Measurements from ENCODE around the gene C10orf67. TPM values are rescaled to one million over a fixed set of nuclear protein-coding genes. Genes with fewer than 3 reads are reported as not detected.

The C10orf67 gene
- total and polyA plus RNA-seq, 2 of the 8 experiments (the other 6 are each of a cell fraction or from before 2014, with no cell fraction given): 0.05 to 0.11 TPM

DNA sequence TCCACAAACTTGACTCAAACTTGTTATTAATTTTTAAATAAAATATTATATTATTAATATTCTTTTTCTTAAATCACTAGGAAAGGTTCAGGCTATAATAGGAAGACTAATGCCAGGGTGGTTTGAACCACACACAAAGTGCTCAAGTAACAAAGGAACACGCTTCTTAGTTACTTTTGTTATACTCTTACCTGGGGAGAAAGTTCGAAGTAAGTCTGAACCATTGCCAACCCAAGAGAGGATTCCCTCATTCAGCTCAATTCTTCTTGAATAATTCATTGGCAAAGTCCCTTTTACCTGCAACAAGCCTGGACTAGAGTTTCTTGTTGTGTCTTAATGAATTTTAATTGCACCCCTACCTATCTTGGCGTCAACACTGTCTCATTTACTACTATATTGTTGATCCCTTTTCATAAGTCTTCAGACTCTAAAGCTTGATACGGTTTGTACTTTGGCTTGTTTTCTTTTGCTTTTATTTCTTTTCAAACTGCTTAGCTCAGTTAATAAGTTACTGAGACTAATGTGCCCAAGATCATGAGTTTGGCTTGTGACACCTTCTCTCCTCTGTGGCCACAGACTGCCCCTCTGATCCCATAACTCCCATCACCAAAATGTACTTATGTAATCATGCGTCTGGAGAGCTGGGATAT, 10.2 kb upstream of the C10orf67 start:
- H2BK20ac ChIP-seq (ENCODE audit: low read length): no peak overlapping the region
- H3K23ac ChIP-seq (ENCODE audit: insufficient read length): no peak overlapping the region
- DNase-seq (ENCODE audit: low read depth in 1 of 2, low spot score in 2 of 2) (no peak), FAIRE-seq (no peak)
- 80% methylated on average over 5 of the region's 5 CpGs; no CpG with 5 or more reads in 1 of the 2 experiments for WGBS, 2 experiments (ENCODE audit: extremely low coverage in 1 of 2, insufficient coverage in 1 of 2, insufficient read length in 1 of 2, insufficient replicate concordance in 2 of 2, low coverage in 1 of 2, low lambda C conversion rate in 2 of 2, missing lambda C conversion rate in 1 of 2)
- no peak overlapping the region for H3K4me2 ChIP-seq (ENCODE audit: insufficient read depth in 1 of 2, low read depth in 2 of 2, low read length in 2 of 2)
- no peak overlapping the region for H3K27ac ChIP-seq (ENCODE audit: low read depth, low read length)
- no peaks in the 10 kb centered on the region for H3K36me3 ChIP-seq (ENCODE audit: control insufficient read depth in 2 of 4, insufficient read depth in 4 of 4, low read length in 3 of 4)
- no peaks in the 10 kb centered on the region for H3K9me3 ChIP-seq (ENCODE audit: insufficient read depth in 2 of 2, low read depth in 1 of 2, low read length in 1 of 2)
- H3K27me3 ChIP-seq (replicated peaks in 1 of 4; ENCODE audit: control insufficient read depth in 3 of 4, extremely low read depth in 1 of 4, insufficient read depth in 3 of 4, low read length in 3 of 4): no peaks in the 10 kb centered on the region
- POLR2A ChIA-PET (ENCODE audit: partially characterized antibody): no interaction called here
- CTCF ChIA-PET (ENCODE audit: partially characterized antibody): interaction anchor here (0.8 to 1.5 kb wide), 3 partner anchors 26 to 180 kb away, joined by 3 read pairs; no protein-coding TSS in a partner anchor
- no peak overlapping the region for H3K4ac ChIP-seq (replicated peaks; ENCODE audit: insufficient read length, low read depth, low read length)
- no peak overlapping the region for H3K9ac ChIP-seq (replicated peaks in 1 of 4; ENCODE audit: extremely low read depth in 1 of 4, low read depth in 3 of 4, low read length in 3 of 4)
- no peak overlapping the region for H3K14ac ChIP-seq (ENCODE audit: insufficient read length)
- no peaks in the 10 kb centered on the region for H3K79me2 ChIP-seq (ENCODE audit: control insufficient read depth in 1 of 2, insufficient read depth in 2 of 2, low read length in 2 of 2)
- H4K91ac ChIP-seq (replicated peaks; ENCODE audit: insufficient read length, low read length): no peak overlapping the region
- no peaks in the 10 kb centered on the region for H4K20me1 ChIP-seq (replicated peaks in 1 of 2; ENCODE audit: control insufficient read depth in 1 of 2, insufficient read depth in 2 of 2, low read length in 2 of 2)
- H2AFZ ChIP-seq (ENCODE audit: low read length): no peak overlapping the region
- H3K23me2 ChIP-seq (ENCODE audit: low read depth, low read length): 0 out of 2 replicates have a peak, but pooled peaks cover 3% of the 10 kb centered on the region
- no peak overlapping the region for H3K56ac ChIP-seq (replicated peaks; ENCODE audit: insufficient read length, low read depth, low read length)
- no peak overlapping the region for H4K5ac ChIP-seq (ENCODE audit: insufficient read length, low read depth, low read length)
- H3K4me3 ChIP-seq (ENCODE audit: extremely low read depth in 1 of 4, insufficient read depth in 2 of 4, low read depth in 3 of 4, low read length in 4 of 4): no peak overlapping the region
- H3K18ac ChIP-seq (ENCODE audit: extremely low read depth, low read length): no peak overlapping the region
- no peaks in the 10 kb centered on the region for H3K79me1 ChIP-seq (ENCODE audit: low read depth, low read length)
- H2BK15ac ChIP-seq (ENCODE audit: low read length): no peak overlapping the region
- no peak overlapping the region for H2BK5ac ChIP-seq (ENCODE audit: low read depth, low read length)
- H2BK120ac ChIP-seq (replicated peaks; ENCODE audit: low read depth, low read length): no peak overlapping the region
- H2BK12ac ChIP-seq (ENCODE audit: low read depth, low read length): no peak overlapping the region
- no peak overlapping the region for H4K8ac ChIP-seq (ENCODE audit: extremely low read depth, insufficient read depth, low read length)
- H2AK5ac ChIP-seq (ENCODE audit: low read depth, low read length): no peak overlapping the region
- no peaks in the 10 kb centered on the region for H3K4me1 ChIP-seq (replicated peaks in 1 of 4; ENCODE audit: control insufficient read depth in 3 of 4, insufficient read depth in 4 of 4, low read length in 3 of 4)
- TF ChIP-seq HDAC2 (IDR thresholded peaks at IDR 0.05; ENCODE audit: borderline replicate concordance in 1 of 2, low read depth in 2 of 2, low read length in 2 of 2): no peak

Data from H1 (cell line).